ENCODE results near the gene RFX4.

Gene RFX4

DNA sequence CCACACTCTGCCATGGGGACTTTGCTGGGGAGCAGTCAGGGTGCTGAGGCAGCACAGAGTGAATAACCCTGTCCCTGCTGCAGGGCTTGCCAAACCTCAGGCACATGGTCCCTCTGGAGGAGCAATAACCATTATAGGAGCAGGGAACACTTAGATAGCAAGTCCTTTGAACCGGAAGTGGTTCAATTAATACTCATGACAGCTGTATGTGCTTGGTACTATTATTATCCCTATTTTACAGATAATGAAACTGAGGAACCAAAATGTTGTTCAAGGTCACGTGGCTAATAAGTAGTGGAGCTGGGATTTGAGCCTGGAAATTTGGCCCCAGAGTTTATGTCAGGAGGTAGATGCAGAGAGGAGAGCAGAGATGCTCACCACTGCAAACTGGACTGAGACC is 49.0 kb downstream of the RFX4 start:
- H3K4me3 ChIP-seq (replicated peaks in 1 of 2; ENCODE audit: low read depth in 2 of 2, low read length in 2 of 2), result no peak overlapping the region
- DNase-seq (ENCODE audit: low read depth in 2 of 2), result no peak
- TF ChIP-seq, protein P1, sequence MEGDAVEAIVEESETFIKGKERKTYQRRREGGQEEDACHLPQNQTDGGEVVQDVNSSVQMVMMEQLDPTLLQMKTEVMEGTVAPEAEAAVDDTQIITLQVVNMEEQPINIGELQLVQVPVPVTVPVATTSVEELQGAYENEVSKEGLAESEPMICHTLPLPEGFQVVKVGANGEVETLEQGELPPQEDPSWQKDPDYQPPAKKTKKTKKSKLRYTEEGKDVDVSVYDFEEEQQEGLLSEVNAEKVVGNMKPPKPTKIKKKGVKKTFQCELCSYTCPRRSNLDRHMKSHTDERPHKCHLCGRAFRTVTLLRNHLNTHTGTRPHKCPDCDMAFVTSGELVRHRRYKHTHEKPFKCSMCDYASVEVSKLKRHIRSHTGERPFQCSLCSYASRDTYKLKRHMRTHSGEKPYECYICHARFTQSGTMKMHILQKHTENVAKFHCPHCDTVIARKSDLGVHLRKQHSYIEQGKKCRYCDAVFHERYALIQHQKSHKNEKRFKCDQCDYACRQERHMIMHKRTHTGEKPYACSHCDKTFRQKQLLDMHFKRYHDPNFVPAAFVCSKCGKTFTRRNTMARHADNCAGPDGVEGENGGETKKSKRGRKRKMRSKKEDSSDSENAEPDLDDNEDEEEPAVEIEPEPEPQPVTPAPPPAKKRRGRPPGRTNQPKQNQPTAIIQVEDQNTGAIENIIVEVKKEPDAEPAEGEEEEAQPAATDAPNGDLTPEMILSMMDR (IDR thresholded peaks at IDR 0.05; ENCODE audit: low read depth, low read length), result no peak

DNA sequence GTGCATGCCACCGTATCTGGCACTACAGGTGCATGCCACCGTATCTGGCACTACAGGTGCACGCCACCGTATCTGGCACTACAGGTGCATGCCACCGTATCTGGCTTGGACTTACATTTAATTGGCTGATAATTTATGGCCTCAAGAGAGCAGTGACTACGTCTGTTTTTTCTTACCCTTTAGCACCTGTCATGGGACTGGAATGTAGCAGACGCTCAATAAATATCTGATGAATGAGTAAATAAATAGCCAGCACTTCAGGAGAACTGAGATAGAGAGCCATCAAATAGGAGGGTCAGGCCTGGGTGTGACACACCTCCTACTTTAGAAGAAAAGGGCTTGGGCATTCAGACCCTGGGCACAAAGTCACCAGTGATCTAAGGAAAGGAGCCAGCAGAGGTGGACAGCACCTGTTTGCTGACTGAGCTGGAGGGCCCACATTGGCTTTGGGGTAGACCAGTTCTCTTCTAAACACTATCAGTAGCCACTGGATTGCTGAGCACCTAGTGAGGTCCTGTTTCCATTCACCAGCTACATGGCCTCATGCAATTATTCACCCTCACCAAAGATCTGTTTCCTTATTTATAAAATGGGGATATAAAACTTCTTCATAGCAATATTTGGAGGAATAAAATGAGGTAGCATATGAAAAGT is 50.1 kb downstream of the RFX4 start:
- no peak overlapping the region for H3K4me3 ChIP-seq (replicated peaks in 1 of 2; ENCODE audit: low read depth in 2 of 2, low read length in 2 of 2)
- TF ChIP-seq, protein P1 (IDR thresholded peaks at IDR 0.05; ENCODE audit: low read depth, low read length), result no peak
- no peak for DNase-seq (ENCODE audit: low read depth in 2 of 2)

DNA sequence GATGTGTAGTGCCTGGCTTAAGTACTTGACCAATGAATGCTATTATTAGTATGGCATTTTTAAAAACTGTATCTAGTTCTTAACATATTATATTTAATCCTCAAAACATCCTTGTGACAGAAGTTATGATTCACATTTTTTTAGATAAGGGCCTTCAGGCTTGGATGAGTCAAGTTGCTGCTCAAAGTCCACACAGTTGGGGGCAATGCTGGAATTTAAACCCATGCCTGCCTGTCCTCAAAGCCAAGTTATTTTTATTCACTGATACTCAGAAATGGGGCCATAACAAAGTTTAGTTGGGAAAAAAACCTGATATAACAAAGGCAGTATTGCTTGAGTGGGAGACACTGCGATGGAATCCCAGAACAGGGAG is 50.6 kb downstream of the RFX4 start:
- H3K4me3 ChIP-seq (replicated peaks in 1 of 2; ENCODE audit: low read depth in 2 of 2, low read length in 2 of 2), result no peak overlapping the region
- peak; percentile 5 to 48 for DNase-seq (ENCODE audit: low read depth in 2 of 2)
- TF ChIP-seq, protein P1 (IDR thresholded peaks at IDR 0.05; ENCODE audit: low read depth, low read length), result no peak

DNA sequence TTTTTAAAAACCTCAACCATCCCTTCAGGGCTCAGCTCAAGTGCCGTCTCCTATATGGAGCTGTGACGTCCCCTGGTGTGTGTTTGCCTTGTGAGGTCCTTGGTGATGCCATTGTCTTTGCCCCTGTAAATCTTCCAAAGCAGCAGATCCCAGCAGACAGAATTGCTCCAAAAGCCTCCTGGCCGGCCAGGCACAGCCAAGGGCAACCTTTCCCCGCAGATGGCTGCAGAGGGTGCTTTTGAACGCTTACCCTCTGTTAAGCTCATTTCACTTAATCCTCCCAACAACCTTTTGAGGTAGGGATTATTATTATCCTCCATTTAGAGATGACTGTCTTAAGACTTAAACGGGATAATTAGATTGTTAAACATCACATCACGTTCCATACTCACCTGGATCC is 51.4 kb downstream of the RFX4 start:
- TF ChIP-seq, protein P1 (IDR thresholded peaks at IDR 0.05; ENCODE audit: low read depth, low read length), result no peak
- H3K4me3 ChIP-seq (replicated peaks in 1 of 2; ENCODE audit: low read depth in 2 of 2, low read length in 2 of 2), result no peak overlapping the region

DNA sequence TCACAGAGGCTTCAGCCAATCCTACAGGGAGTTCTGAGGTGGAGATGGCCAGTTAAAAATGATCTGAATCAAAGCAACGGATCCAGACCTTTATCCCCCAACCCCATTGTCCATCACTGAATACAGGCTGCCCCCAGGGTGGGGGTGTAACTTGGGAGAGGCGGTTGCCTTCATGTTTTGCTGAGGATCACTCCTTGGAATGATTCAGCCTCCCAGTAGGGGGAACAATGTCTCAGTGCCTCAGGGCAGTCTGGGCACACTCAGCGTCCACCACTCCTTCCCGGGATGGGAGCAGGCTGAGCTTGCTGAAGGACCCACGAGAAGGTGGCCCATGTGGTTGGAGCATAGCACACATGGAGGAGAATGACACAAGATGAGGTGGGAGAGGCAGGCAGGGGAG is 60.2 kb downstream of the RFX4 start:
- no peak overlapping the region for H3K4me3 ChIP-seq (replicated peaks in 1 of 2; ENCODE audit: low read depth in 2 of 2, low read length in 2 of 2)
- DNase-seq (ENCODE audit: low read depth in 2 of 2), result no peak
- TF ChIP-seq, protein P1 (IDR thresholded peaks at IDR 0.05; ENCODE audit: low read depth, low read length), result no peak

More for the DNA sequence above, 51.4 kb downstream of the RFX4 start:
- no peak for DNase-seq (ENCODE audit: low read depth in 2 of 2)

DNA sequence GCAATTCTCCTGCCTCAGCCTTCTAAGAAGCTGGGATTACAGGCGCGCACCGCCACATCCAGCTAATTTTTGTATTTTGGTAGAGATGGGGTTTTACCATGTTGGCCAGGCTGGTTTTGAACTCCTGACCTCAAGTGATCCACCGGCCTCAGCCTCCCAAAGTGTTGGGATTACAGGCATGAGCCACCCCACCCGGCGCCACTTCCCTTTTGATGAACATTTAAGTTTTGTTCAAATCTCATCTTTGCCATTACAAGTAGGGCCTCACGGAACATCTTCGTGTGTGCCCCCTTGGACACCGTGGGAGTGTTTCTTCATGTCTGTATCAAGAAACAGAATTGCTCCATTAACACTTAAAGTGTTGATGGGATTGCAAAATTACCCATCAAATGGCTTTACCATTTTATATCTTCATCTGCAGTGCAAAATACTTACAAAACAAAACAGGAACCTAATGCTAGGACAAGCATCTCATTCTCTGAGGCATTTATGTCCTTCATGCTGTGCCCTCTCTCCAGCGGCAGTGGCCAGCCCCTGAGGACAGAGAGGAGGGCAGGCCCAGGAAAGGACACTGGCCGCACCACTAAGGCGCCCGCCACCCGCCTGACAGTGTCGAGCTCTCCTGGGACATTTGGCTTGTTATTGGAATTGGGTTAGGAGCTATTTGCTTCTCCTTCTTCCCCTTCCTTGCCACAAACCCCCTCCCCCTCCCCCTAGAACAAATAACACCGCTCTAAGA is 61.7 kb downstream of the RFX4 start:
- no peak for DNase-seq (ENCODE audit: low read depth in 2 of 2)
- TF ChIP-seq, protein P1 (IDR thresholded peaks at IDR 0.05; ENCODE audit: low read depth, low read length), result no peak
- no peak overlapping the region for H3K4me3 ChIP-seq (replicated peaks in 1 of 2; ENCODE audit: low read depth in 2 of 2, low read length in 2 of 2)

All from cardiac fibroblast (primary cell).